Thyroid gland (tissue), 4 donors: ENCODE measurements around the gene TMEM52B. TPM values are rescaled to one million over a fixed set of nuclear protein-coding genes. Genes with fewer than 3 reads are reported as not detected.

Experiments
- DNase-seq, 2 donors: peaks; one replicate each; pipeline ENCODE4 v3.0.0-alpha.2; 2019
- H3K27ac ChIP-seq, 3 donors: fragments of 200-600 bp; sonication (generic); 1 replicate in 2 of 3; 2 replicates in 1 of 3; pipeline ENCODE4 v1.5.1; 2016 to 2019; ENCODE audit warnings: mild to moderate bottlenecking in 1 of 3, moderate library complexity in 1 of 3
- H3K27me3 ChIP-seq: fragments of 200-600 bp; sonication (generic); one replicate; pipeline ENCODE4 v1.5.1; 2019
- H3K36me3 ChIP-seq, 2 donors: fragments of 200-600 bp; sonication (generic); one replicate each; pipeline ENCODE4 v1.5.1; 2016 to 2019
- H3K4me1 ChIP-seq, 2 donors: fragments of 200-600 bp; sonication (generic); one replicate each; pipeline ENCODE4 v1.5.1; 2017 to 2019
- H3K4me3 ChIP-seq, 3 donors: fragments of 200-600 bp; sonication (generic); replicated peaks in 1 of 3; 1 replicate in 2 of 3; 2 replicates in 1 of 3; pipeline ENCODE4 v1.5.1; 2016; ENCODE audit warnings: mild to moderate bottlenecking in 1 of 3
- H3K9me3 ChIP-seq: fragments of 200-600 bp; sonication (generic); one replicate; pipeline ENCODE4 v1.5.1; 2017
- CTCF ChIP-seq, 6 experiments: fragments of 200-600 bp in 3 of 6; fragments of 450-650 bp in 3 of 6; sonication (generic) in 3 of 6; IDR thresholded peaks; one replicate each; pipeline ENCODE4 v1.5.1; 2016 to 2019; ENCODE audit warnings: antibody characterized with exemption in 6 of 6, mild to moderate bottlenecking in 2 of 6, inconsistent platforms in 1 of 6, moderate library complexity in 1 of 6
- POLR2A ChIP-seq, 2 donors: fragments of 450-650 bp; IDR thresholded peaks; one replicate each; pipeline ENCODE4 v1.6.1; 2017; ENCODE audit warnings: antibody characterized with exemption in 2 of 2, mild to moderate bottlenecking in 2 of 2, moderate library complexity in 1 of 2
- WGBS, 2 donors: methylation state at CpG; one replicate each; pipeline ENCODE4 v1.1.5; 2017; 5-methylcytosine and 5-hydroxymethylcytosine counted together
- intact Hi-C: fragments of 100-400 bp; cut with DNase I; formaldehyde crosslinking; loops from one replicate; pipeline ENCODE4 v1.15.1; 2023
- total RNA-seq, 4 donors: library from RNA; depleted of rRNA; stranded (reverse); fragments of >200 nt; gene quantifications; one replicate each; pipeline ENCODE4 v1.2.3, GENCODE V29; 2016

The TMEM52B gene
- total RNA-seq, 4 donors from 2014 or later = not detected

- WGBS, 2 donors = 87 to 91% methylated on average over 1 of the region's 1 CpG
Observed at GRCh38 chr12:10238526-10238925, 59.7 kb downstream of the TMEM52B start.

GRCh38 chr12:10241290-10241689, 62.5 kb downstream of the TMEM52B start:
- WGBS, 2 donors = 59 to 60% methylated on average over 3 of the region's 3 CpGs
- Histone ChIP-seq H3K4me3 (no peak overlapping the region), H3K27me3 (no peaks in the 10 kb centered on the region), H3K36me3 (no peaks in the 10 kb centered on the region), H3K4me1 (no peaks in the 10 kb centered on the region), H3K9me3 (no peaks in the 10 kb centered on the region), H3K27ac (no peak overlapping the region)
- TF ChIP-seq POLR2A (IDR thresholded peaks at IDR 0.05) (no peak), CTCF (IDR thresholded peaks at IDR 0.05) (no peak)
- intact Hi-C loops = no loop called here
- no peak for DNase-seq

More at GRCh38 chr12:10238526-10238925, 59.7 kb downstream of the TMEM52B start:
- intact Hi-C loops = loop anchor here (5.0 kb wide), 1 partner anchor 324 kb away; no protein-coding TSS in a partner anchor
- no peak for TF ChIP-seq CTCF (IDR thresholded peaks at IDR 0.05)
- TF ChIP-seq POLR2A (IDR thresholded peaks at IDR 0.05) = no peak
- Histone ChIP-seq H3K27ac (no peak overlapping the region), H3K4me3 (no peak overlapping the region), H3K4me1 (no peaks in the 10 kb centered on the region), H3K36me3 (no peaks in the 10 kb centered on the region), H3K9me3 (no peaks in the 10 kb centered on the region), H3K27me3 (no peaks in the 10 kb centered on the region)
- DNase-seq = no peak

Other genes starting within 250 kb of the TMEM52B start
- not detected for gene CLEC2A, start 246.7 kb upstream of the TMEM52B start, total RNA-seq
- gene CLEC12A, start 207.6 kb upstream of the TMEM52B start, total RNA-seq = under 1 TPM in 1 of 4 donors, not detected in 3; 0.22 TPM
- not detected for gene CLEC1B, start 179.9 kb upstream of the TMEM52B start, total RNA-seq
- under 1 TPM in 1 of 4 donors, not detected in 3; 0.54 TPM for gene CLEC12B, start 168.4 kb upstream of the TMEM52B start, total RNA-seq
- not detected for gene CLEC9A, start 148.3 kb upstream of the TMEM52B start, total RNA-seq
- gene CLEC1A, start 80.0 kb upstream of the TMEM52B start, total RNA-seq = 1 to 10 TPM; 2.5 to 9.7 (median 5.2) TPM
- gene CLEC7A, start 48.8 kb upstream of the TMEM52B start, total RNA-seq = 1 to 10 TPM; 2.7 to 9.4 (median 5.2) TPM
- 1 to 10 TPM in 2 of 4 donors, under 1 TPM in 2; 0.33 to 2.4 (median 0.87) TPM for gene OLR1, start 6.9 kb upstream of the TMEM52B start, total RNA-seq
- 100 to 1,000 TPM; 115 to 216 (median 148) TPM for gene GABARAPL1, start 33.8 kb downstream of the TMEM52B start, total RNA-seq
- gene KLRD1, start 128.8 kb downstream of the TMEM52B start, total RNA-seq = 1 to 10 TPM; 1.1 to 3.8 (median 2.5) TPM
- 1 to 10 TPM; 1.1 to 6.4 (median 3.8) TPM for gene KLRK1, start 211.0 kb downstream of the TMEM52B start, total RNA-seq
- gene KLRC4, start 230.7 kb downstream of the TMEM52B start, total RNA-seq = 1 to 10 TPM in 1 of 4 donors, not detected in 3; 2.4 TPM
- not detected for gene KLRC3, start 241.6 kb downstream of the TMEM52B start, total RNA-seq